Fibroblast of skin of scalp (primary cell): Measurements from ENCODE around the gene ADGRG7. TPM values are rescaled to one million over a fixed set of nuclear protein-coding genes. Genes with fewer than 3 reads are reported as not detected.
"Not testable (repeated sequence)": the region's sequence is repeated elsewhere in the genome, so short reads cannot be mapped to it uniquely, and the experiment has no call there.

ENCODE experiments used
- DNase-seq: peaks from one replicate; pipeline ENCODE4 v3.0.0-alpha.2; 2013
- polyA plus RNA-seq, 2 experiments: library from polyadenylated mRNA; unstranded; fragments of 120-200 nt; gene quantifications; one replicate each; pipeline ENCODE4 v1.2.1, GENCODE V29; 2013; ENCODE audit not compliant: insufficient read length in 2 of 2

ADGRG7 gene
- polyA plus RNA-seq (2013, experiment 1 of 2; ENCODE audit: insufficient read length): not detected
- not detected for polyA plus RNA-seq (2013, experiment 2 of 2; ENCODE audit: insufficient read length)

GRCh38 chr3:100609305-100609704 lies at the start of gene ADGRG7:
Gene ADGRG7 (plus strand): TSS chr3:100609601. CDS start chr3:100609857, 256 bp downstream.
- no peak for DNase-seq

- no peak for DNase-seq
Measured at GRCh38 chr3:100560426-100560825, 49.0 kb upstream of the ADGRG7 start.

GRCh38 chr3:100561459-100562158 lies 47.8 kb upstream of the ADGRG7 start:
- DNase-seq: peak; percentile 58

GRCh38 chr3:100562224-100562857 lies 47.1 kb upstream of the ADGRG7 start:
- no peak for DNase-seq

- DNase-seq: no peak
Measured at GRCh38 chr3:100563228-100563627, 46.2 kb upstream of the ADGRG7 start.

- DNase-seq: no peak
Measured at GRCh38 chr3:100563652-100564211, 45.7 kb upstream of the ADGRG7 start.

GRCh38 chr3:100570811-100571210 lies 38.6 kb upstream of the ADGRG7 start:
- no peak for DNase-seq

GRCh38 chr3:100574536-100574935 lies 34.9 kb upstream of the ADGRG7 start:
- no peak for DNase-seq

- DNase-seq: no peak
Measured at GRCh38 chr3:100575704-100576103, 33.7 kb upstream of the ADGRG7 start.

GRCh38 chr3:100577382-100578008 lies 31.9 kb upstream of the ADGRG7 start:
- DNase-seq: no peak

- DNase-seq: no peak
Measured at GRCh38 chr3:100578646-100579045, 30.8 kb upstream of the ADGRG7 start.

GRCh38 chr3:100580147-100580546 lies 29.3 kb upstream of the ADGRG7 start:
- DNase-seq: no peak

- no peak for DNase-seq
Measured at GRCh38 chr3:100581650-100582049, 27.8 kb upstream of the ADGRG7 start.

- DNase-seq: not testable (repeated sequence)
Measured at GRCh38 chr3:100582157-100582556, 27.2 kb upstream of the ADGRG7 start.

- no peak for DNase-seq
Measured at GRCh38 chr3:100584101-100584660, 25.2 kb upstream of the ADGRG7 start.

- DNase-seq: no peak
Measured at GRCh38 chr3:100586832-100587231, 22.6 kb upstream of the ADGRG7 start.

- no peak for DNase-seq
Measured at GRCh38 chr3:100588251-100588650, 21.1 kb upstream of the ADGRG7 start.

- DNase-seq: peak; percentile 71
Measured at GRCh38 chr3:100590114-100590839, 19.1 kb upstream of the ADGRG7 start.

- no peak for DNase-seq
Measured at GRCh38 chr3:100590840-100591147, 18.6 kb upstream of the ADGRG7 start.

GRCh38 chr3:100591411-100591810 lies 18.0 kb upstream of the ADGRG7 start:
- DNase-seq: no peak

GRCh38 chr3:100600181-100601042 lies 9.0 kb upstream of the ADGRG7 start:
- no peak for DNase-seq
